OCI-LY7 (cell line): ENCODE measurements around the gene ERCC2. TPM values are rescaled to one million over a fixed set of nuclear protein-coding genes. Genes with fewer than 3 reads are reported as not detected.

Experiments used
- BruUV-seq: library from RNA; stranded (reverse); fragments of 400-500 nt; replicated peaks from 2 replicates; lab custom pipeline; 2021; lab: Mats Ljungman, UMichigan
- CTCF ChIA-PET: fragments of 300-600 bp; sonication (Branson Sonifier 250); formaldehyde crosslinking; loops from one replicate; lab custom pipeline; 2022; ENCODE audit warnings: antibody characterized with exemption; ENCODE audit not compliant: unreplicated experiment; lab: Charles Lee
- POLR2A ChIA-PET: fragments of 300-600 bp; sonication (Branson Sonifier 250); formaldehyde crosslinking; loops from one replicate; lab custom pipeline; 2022; ENCODE audit warnings: antibody characterized with exemption; lab: Charles Lee
- DNase-seq: peaks from one replicate; pipeline ENCODE4 v3.0.0-alpha.2; 2015; ENCODE audit warnings: low spot score
- H2AFZ ChIP-seq: fragments of 200-600 bp; sonication (generic), shearing (Covaris generic); 2 replicates; pipeline ENCODE4 v1.6.1; 2014; ENCODE audit warnings: mild to moderate bottlenecking, antibody characterized with exemption, low read length, moderate library complexity
- H3K27ac ChIP-seq: fragments of 200-600 bp; sonication (generic); 2 replicates; pipeline ENCODE4 v1.5.1; 2014; ENCODE audit warnings: mixed run types, low read depth, mild to moderate bottlenecking, moderate library complexity, low read length, inconsistent platforms; ENCODE audit not compliant: poor library complexity, severe bottlenecking
- H3K36me3 ChIP-seq: fragments of 200-600 bp; sonication (generic); 2 replicates; pipeline ENCODE4 v1.6.1; 2014; ENCODE audit warnings: mild to moderate bottlenecking, antibody characterized with exemption, low read length, moderate library complexity, mixed read lengths; ENCODE audit not compliant: insufficient read depth
- H3K4me1 ChIP-seq: fragments of 200-600 bp; sonication (generic); 2 replicates; pipeline ENCODE4 v1.5.1; 2014; ENCODE audit warnings: mild to moderate bottlenecking, low read length; ENCODE audit not compliant: insufficient read depth, poor library complexity, severe bottlenecking
- H3K4me2 ChIP-seq: fragments of 200-600 bp; sonication (generic); 2 replicates; pipeline ENCODE4 v1.6.1; 2014; ENCODE audit warnings: mild to moderate bottlenecking, low read length
- H3K4me3 ChIP-seq: fragments of 200-600 bp; sonication (generic); 2 replicates; pipeline ENCODE4 v1.5.1; 2014; ENCODE audit warnings: mild to moderate bottlenecking, low read depth, low read length; ENCODE audit not compliant: poor library complexity, severe bottlenecking
- H3K79me2 ChIP-seq: fragments of 200-600 bp; sonication (generic); 2 replicates; pipeline ENCODE4 v1.6.1; 2016; ENCODE audit warnings: low read depth, mild to moderate bottlenecking, low read length, moderate library complexity, mixed read lengths; ENCODE audit not compliant: insufficient read depth
- H3K9me2 ChIP-seq: fragments of 200-600 bp; sonication (generic); 2 replicates; pipeline ENCODE4 v1.6.1; 2016; ENCODE audit warnings: mild to moderate bottlenecking, low read length, mixed read lengths; ENCODE audit not compliant: insufficient read depth
- H3K9me3 ChIP-seq: fragments of 200-600 bp; sonication (generic); 2 replicates; pipeline ENCODE4 v1.6.1; 2014; ENCODE audit warnings: mild to moderate bottlenecking, mixed run types, low read length, mixed read lengths
- H4K20me1 ChIP-seq: fragments of 200-600 bp; sonication (generic); 2 replicates; pipeline ENCODE4 v1.6.1; 2014; ENCODE audit warnings: mild to moderate bottlenecking, antibody characterized with exemption, low read length, moderate library complexity, mixed read lengths; ENCODE audit not compliant: insufficient read depth
- CTCF ChIP-seq: fragments of 200-600 bp; sonication (generic); conservative IDR thresholded peaks from 2 replicates; pipeline ENCODE4 v1.5.1; 2014; ENCODE audit warnings: mild to moderate bottlenecking, antibody characterized with exemption, low read length, moderate library complexity, mixed read lengths
- EZH2phosphoT487 ChIP-seq: fragments of 200-600 bp; sonication (generic); IDR thresholded peaks from 2 replicates; pipeline ENCODE4 v1.6.1; 2018; ENCODE audit warnings: low read depth, borderline replicate concordance, mild to moderate bottlenecking, mixed run types, antibody characterized with exemption, low read length, moderate library complexity, mixed read lengths
- intact Hi-C: fragments of 100-400 bp; cut with micrococcal nuclease; formaldehyde crosslinking; loops from one replicate; pipeline ENCODE4 v1.10.0; 2022; ENCODE audit not compliant: unreplicated experiment
- total RNA-seq, 2 experiments: library from RNA; depleted of rRNA in 1 of 2; stranded (reverse); fragments of >200 nt in 1 of 2; shearing (Covaris generic) in 1 of 2; gene quantifications; 2 replicates each; pipeline ENCODE4 v1.2.3, GENCODE V29; 2014 to 2022

The ERCC2 gene
- total RNA-seq, 2 experiments from 2014 or later: 21.0 to 24.4 TPM

DNA sequence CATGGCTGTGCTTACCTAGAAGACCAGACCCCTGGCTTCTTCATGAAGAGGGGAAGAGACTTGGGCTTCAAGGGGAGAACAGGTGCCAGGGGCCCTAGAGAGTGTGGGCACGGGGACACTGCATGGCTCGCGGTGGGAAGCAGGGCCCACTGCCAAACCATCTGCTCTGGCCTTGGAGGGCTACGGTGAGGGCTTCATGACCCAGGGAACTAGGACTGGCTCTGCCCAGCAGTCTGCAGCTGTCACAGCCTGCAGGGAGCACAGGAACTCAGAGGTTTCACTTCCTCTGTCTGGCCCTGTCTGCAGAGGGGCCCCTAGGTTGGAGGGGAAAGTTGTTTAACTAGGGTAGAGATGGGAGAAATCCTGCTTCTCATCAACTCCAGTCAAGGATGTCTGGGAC, 49.0 kb upstream of the ERCC2 start:
- no TSS peak for BruUV-seq
- Histone ChIP-seq H3K27ac (peak overlapping the region; percentile 79), H4K20me1 (no peaks in the 10 kb centered on the region), H3K9me3 (no peaks in the 10 kb centered on the region), H3K79me2 (peaks cover 11% of the 10 kb centered on the region; the same call in 1 of the 2 replicates), H3K4me1 (peaks cover 51% of the 10 kb centered on the region), H3K9me2 (no peaks in the 10 kb centered on the region), H3K4me3 (peak overlapping the region; percentile 57), H2AFZ (no peak overlapping the region; the same call in 1 of the 2 replicates), H3K4me2 (peak overlapping the region; percentile 81), H3K36me3 (peaks cover 48% of the 10 kb centered on the region)
- no peak for TF ChIP-seq CTCF
- TF ChIP-seq EZH2phosphoT487: no peak
- intact Hi-C loops: loop anchor here (1.0 kb wide), 1 partner anchor 13 kb away; the partner anchor contains the start of gene POLR1G
- ChIA-PET CTCF (no interaction called here), POLR2A (no interaction called here)
- peak; percentile 89 for DNase-seq

GRCh38 chr19:45418802-45419201, 48.4 kb upstream of the ERCC2 start:
- TF ChIP-seq CTCF: no peak
- no peak for TF ChIP-seq EZH2phosphoT487
- peak overlapping the region; percentile 79 for H3K27ac ChIP-seq
- H3K4me3 ChIP-seq: peak overlapping the region; percentile 57
- CTCF ChIA-PET: no interaction called here
- BruUV-seq: no TSS peak
- H2AFZ ChIP-seq: no peak overlapping the region; the same call in 1 of the 2 replicates
- H3K4me2 ChIP-seq: peak overlapping the region; percentile 81
- no peaks in the 10 kb centered on the region for H3K9me3 ChIP-seq
- intact Hi-C loops: loop anchor here (1.0 kb wide), 1 partner anchor 13 kb away; the partner anchor contains the start of gene POLR1G
- no peaks in the 10 kb centered on the region for H3K9me2 ChIP-seq
- H4K20me1 ChIP-seq: no peaks in the 10 kb centered on the region
- POLR2A ChIA-PET: no interaction called here
- H3K36me3 ChIP-seq: peaks cover 54% of the 10 kb centered on the region
- peaks cover 45% of the 10 kb centered on the region for H3K4me1 ChIP-seq
- DNase-seq: peak; percentile 21
- H3K79me2 ChIP-seq: peaks cover 11% of the 10 kb centered on the region; the same call in 1 of the 2 replicates

DNA sequence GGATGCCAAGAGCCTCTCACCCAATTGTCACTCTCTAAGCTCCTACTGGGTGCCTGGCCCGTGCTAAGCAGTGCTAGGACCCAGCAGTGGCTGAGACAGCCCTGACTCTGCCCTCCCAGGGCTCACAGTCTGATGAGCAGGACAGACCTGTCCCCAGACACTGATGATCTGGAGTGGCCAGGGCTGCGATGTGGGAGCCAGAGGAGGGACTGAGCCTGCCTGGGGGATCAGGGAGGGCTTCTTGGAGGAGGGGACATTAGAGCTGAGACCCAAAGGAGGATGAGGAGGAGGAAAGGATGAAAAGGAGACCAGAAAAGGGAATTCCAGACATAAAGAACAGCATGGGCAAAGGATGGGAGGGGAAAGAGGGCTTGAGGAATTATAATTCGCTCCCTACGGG, 46.8 kb upstream of the ERCC2 start:
- intact Hi-C loops: no loop called here
- no TSS peak for BruUV-seq
- DNase-seq: no peak
- no peaks in the 10 kb centered on the region for H3K79me2 ChIP-seq
- ChIA-PET POLR2A (no interaction called here), CTCF (no interaction called here)
- no peak overlapping the region for H2AFZ ChIP-seq
- H4K20me1 ChIP-seq: no peaks in the 10 kb centered on the region
- H3K9me2 ChIP-seq: no peaks in the 10 kb centered on the region
- TF ChIP-seq CTCF (no peak), EZH2phosphoT487 (no peak)
- no peaks in the 10 kb centered on the region for H3K9me3 ChIP-seq
- H3K36me3 ChIP-seq: peaks cover 71% of the 10 kb centered on the region
- no peak overlapping the region for H3K4me3 ChIP-seq
- no peak overlapping the region for H3K27ac ChIP-seq
- no peak overlapping the region for H3K4me2 ChIP-seq
- H3K4me1 ChIP-seq: peaks cover 34% of the 10 kb centered on the region
